LHCN-M2 (cell line): Measurements from ENCODE around the gene PRM1. TPM values are rescaled to one million over a fixed set of nuclear protein-coding genes. Genes with fewer than 3 reads are reported as not detected.

ENCODE experiments used
- DNase-seq: peaks from one replicate; pipeline ENCODE4 v3.0.0-alpha.2; 2012; ENCODE audit warnings: low read depth
- total RNA-seq: library from RNA; depleted of rRNA; stranded (reverse); fragments of >200 nt; gene quantifications from 2 replicates; pipeline ENCODE4 v1.2.3, GENCODE V29; 2014

Gene PRM1
- total RNA-seq, 1 experiment from 2014 or later, result not detected

- DNase-seq, result no peak
These were observed 7.3 kb downstream of the PRM1 start for GRCh38 chr16:11273721-11274324.

GRCh38 chr16:11272921-11273720 is 8.0 kb downstream of the PRM1 start, which contains the start of gene PRM3:
Gene PRM3, minus strand, starts transcription at chr16:11273629. Its CDS starts 34 bp downstream, at chr16:11273595.
- DNase-seq, result no peak

- no peak for DNase-seq
These were observed 8.6 kb downstream of the PRM1 start for GRCh38 chr16:11272484-11272883.

- DNase-seq, result no peak
These were observed 9.5 kb downstream of the PRM1 start for GRCh38 chr16:11271610-11272009.

DNA sequence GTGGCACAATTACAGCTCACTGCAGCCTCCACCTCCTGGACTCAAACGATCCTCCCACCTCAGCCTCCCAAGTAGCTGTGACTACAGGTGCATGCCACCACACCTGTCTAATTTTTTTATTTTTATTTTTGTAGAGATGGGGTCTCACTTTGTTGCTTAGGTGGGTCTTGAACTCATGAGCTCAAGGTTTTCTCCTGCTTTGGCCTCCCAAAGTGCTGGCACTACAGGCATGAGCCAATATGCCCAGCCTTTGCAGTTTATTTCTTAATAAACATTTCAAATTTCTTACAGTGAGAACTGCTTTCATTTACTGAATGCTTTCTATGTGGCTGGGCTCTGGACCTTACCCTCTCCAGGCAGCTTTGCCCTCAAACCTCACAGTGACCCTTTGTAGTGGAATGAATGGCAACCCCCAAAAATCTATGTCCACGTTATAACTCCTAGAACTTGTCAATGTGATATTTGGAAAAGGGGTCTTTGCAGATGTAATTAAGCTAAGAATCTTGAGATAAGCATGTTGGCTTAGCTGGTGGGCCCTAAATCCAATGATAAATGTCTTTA is 10.4 kb downstream of the PRM1 start:
- no peak for DNase-seq

DNA sequence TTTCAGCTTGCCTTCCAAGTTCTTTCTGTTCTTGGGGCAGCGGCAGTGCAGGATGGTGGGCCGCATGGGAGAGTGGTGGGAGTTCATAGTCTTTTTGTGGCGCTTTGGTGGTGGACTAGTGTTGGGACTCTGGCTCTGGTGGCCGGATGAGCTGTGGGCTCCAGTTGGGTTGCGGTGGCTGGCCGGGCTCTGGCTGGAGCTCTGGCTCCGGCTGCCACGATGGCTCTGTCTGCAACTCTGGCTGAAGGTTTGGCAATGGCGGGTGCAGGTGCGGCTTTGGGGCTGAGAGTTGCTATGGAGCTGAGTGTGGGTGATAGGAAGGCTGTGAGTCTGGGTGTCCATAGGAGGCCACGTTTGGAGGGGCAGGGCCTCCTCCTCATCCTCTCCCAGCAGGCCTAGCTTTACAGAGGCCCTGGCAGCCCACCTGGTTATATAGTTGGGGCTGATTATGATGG is 12.2 kb downstream of the PRM1 start, which contains the start of gene TNP2:
TSS of gene TNP2 (minus strand) at position 405 of the 455 bp plus-strand sequence. CDS start at position 342, 63 bp downstream.
- no peak for DNase-seq

DNA sequence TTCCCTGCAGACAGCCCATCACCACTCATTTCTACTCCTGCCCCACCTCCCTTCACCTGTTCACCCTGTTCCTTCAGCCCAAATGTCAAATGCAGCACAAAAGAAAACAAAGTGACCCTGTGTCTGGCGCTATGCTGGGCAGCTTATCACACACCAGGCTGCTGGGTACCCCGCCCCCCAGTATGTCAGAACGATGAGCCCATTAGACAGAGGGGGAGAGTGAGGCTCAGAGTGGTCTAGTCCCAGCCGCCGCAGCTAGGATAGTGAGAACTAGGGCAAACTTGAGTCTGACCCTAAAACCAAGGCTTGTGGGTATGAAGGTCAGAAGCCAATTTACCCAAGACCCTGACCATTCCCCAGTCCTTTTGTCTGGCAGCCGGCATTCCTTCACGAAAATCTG is 16.0 kb downstream of the PRM1 start:
- no peak for DNase-seq

DNA sequence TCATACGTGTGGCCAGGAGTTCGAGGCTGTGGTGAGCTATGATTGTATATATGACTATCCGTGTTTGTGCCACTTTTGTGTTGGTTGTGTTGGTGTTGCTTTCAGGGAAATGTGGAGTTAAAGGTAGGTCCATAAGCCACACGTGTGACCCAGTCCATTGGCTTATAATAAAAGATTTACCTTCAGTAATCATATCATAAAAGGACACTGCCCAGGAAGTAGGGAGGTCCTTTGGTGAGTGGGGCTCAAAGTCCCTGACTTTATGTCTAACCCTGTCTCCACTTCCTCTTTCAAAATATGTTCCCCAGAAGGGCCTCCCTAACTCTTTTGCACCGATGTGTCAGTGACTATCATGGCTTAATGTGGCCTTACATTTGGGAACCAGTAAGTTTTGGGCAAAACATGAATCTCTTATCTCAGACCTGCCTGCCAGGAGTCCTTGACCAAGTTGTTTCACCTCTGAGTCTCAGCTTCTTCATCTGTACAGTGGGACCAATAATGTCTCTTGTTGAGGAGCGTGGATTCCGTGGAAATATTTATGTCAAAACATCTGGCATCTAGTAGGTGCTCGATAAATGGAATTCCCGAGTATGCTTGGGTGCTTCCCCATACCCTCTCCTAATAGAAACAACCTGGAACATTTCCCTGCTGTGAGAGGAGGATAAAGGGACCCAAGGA is 16.8 kb downstream of the PRM1 start:
- DNase-seq, result no peak

GRCh38 chr16:11263737-11264136 is 17.4 kb downstream of the PRM1 start:
- no peak for DNase-seq

- no peak for DNase-seq
These were observed 18.2 kb downstream of the PRM1 start for GRCh38 chr16:11262915-11263314.

DNA sequence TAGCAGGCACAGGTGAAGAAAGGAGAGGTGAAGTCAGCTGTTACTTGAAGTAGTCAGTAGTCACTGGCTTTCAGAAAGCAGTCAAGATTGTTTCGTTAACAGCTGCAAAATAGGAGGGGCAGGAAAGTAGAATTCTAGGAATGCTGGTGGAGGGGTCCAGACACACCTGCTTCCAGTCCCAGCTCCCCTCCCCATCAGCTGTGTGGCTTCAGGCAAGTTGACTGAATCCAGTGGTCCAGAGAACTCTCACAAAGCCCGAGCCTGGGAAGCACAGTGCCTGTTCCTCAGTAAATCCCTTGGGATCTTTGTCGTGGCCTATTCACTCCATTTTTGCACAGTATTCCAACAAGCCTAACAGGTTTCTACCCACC is 20.5 kb downstream of the PRM1 start:
- no peak for DNase-seq

DNA sequence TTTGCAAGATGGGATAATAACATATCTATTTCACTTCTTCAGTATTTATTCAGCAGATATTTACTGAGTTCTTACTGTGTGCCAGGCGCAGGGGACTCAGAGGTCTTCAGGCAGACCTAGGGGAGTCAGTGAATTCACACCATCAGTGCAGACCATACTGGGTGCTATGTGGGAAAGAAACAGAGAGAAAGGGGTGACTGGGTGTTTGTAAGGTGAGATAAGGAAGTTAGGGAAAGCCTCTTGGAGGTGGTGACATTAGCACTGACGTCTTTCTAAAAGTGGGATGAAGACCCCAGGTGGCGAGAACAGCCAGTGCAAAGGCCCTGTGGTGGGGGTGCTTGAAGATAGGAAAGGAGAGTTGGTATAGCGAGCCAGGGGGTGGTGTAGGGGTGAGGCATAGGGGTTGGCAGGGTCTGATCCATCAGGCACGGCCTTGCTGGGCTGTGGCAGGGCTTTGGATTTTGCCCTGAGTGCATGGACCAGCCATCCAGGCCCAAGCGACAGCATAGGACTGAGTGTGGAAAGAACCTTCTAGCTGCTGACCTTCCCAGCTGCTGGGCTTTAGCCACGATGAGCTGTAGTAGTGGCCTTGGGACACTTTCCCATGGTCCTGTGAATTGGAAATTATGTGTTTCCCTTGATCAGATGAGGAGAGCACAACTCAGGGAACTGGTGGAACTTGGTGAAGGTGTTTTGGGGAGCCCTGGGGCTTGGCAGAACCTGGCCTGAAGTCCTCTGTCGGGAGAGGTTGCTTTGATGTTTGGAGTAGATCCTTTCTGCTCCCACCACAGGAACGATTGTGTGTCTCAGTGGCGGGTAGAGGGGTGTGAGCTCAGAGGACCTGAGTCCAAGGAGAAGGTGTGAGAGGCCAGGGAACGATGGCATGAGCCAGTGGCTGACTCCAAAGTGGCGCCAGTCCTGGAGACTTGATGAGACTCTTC is 21.2 kb downstream of the PRM1 start:
- no peak for DNase-seq

DNA sequence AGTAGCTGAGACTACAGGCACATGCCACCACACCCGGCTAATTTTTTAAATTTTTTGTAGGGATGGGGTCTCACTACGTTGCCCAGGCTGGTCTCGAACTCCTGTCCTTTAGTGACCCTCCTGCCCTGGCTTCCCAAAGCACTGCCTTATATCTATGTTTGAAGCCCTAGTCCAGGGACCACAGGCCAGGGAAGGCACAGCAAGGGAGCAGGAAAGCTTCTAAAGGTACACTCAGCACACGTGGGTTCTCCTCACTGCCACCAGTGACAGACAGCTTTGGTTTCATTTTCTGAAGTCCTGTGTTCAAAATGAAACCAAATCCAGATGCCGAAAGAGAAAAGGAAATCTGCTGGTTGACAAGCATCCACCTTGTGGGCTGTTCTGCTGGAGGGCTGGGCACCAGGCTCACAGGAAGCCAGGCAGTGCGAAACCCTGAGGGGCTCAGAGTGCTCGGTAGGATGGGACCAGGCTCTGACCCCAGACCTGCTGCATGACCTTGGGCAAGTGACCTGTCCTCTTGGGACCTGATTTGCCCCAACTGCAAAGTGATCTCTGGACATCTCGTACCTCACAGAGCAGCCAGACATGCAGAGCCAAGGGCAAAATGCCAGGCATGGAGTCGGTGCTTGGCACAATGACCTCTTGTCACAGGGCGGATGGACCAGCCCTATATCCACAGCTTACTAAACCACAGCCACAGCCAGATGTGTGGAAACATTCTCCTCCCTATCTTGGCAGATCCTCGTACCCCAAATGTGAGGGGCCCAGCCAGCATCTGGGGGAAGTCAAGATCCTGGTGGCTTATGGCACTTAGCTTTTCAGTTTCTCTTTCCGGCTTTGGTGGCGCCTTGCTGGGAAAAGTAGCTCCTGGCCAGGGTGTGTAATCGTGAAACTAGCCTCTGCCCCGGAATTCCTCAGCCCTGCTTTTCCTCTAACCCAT is 22.3 kb downstream of the PRM1 start:
- DNase-seq, result no peak

- DNase-seq, result peak; percentile 80
These were observed 23.8 kb downstream of the PRM1 start for GRCh38 chr16:11257131-11257938.

DNA sequence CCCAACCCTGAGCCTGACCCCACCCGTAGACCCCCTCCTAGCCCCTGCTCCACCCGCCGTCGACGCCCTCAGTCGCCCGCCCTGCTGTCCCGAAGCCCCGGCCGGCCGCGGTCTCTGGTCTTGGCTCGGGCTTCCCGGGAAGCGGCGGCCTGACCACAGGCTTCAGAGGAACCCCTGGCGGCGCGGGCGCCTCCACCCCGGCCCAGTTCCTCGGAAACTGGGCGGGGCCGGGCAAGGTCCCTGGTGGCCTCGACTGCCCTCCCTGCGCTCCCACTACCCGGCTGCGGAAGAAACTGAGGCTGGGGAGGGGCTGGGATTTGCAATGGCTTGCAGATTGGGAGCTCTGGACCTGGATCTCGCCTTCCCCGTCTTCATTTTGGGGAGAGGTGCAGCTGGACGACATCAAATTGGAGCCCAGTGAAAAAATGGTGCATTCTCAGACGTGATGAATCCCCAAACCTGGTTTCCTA is 24.4 kb downstream of the PRM1 start:
- peak; percentile 50 for DNase-seq

- DNase-seq, result peak; percentile 76
These were observed 25.1 kb downstream of the PRM1 start, which contains the start of gene SOCS1 for GRCh38 chr16:11255737-11256660. Gene SOCS1, minus strand, starts transcription at chr16:11256204. Its CDS starts 726 bp downstream, at chr16:11255478.

- DNase-seq, result no peak
These were observed 26.0 kb downstream of the PRM1 start for GRCh38 chr16:11254913-11255736.
